Measurements from ENCODE around the gene CRIP2.

Gene CRIP2

GRCh38 chr14:105437723-105438500, 36.7 kb upstream of the CRIP2 start:
- H3K4me3 ChIP-seq (ENCODE audit: low read depth, low read length), result no peak overlapping the region
- no peak for TF ChIP-seq CTCF (conservative IDR thresholded peaks at IDR 0.05; ENCODE audit: low read depth, low read length)
- no peak for DNase-seq (ENCODE audit: low read depth)

- TF ChIP-seq CTCF (conservative IDR thresholded peaks at IDR 0.05; ENCODE audit: low read depth, low read length), result no peak
- DNase-seq (ENCODE audit: low read depth), result no peak
- no peak overlapping the region for H3K4me3 ChIP-seq (ENCODE audit: low read depth, low read length)
Observed at GRCh38 chr14:105439179-105439578, 35.4 kb upstream of the CRIP2 start.

- no peak for TF ChIP-seq CTCF (conservative IDR thresholded peaks at IDR 0.05; ENCODE audit: low read depth, low read length)
- DNase-seq (ENCODE audit: low read depth), result no peak
- H3K4me3 ChIP-seq (ENCODE audit: low read depth, low read length), result no peak overlapping the region
Observed at GRCh38 chr14:105439710-105440553, 34.7 kb upstream of the CRIP2 start.

GRCh38 chr14:105440554-105440900, 34.1 kb upstream of the CRIP2 start:
- DNase-seq (ENCODE audit: low read depth), result no peak
- H3K4me3 ChIP-seq (ENCODE audit: low read depth, low read length), result no peak overlapping the region
- no peak for TF ChIP-seq CTCF (conservative IDR thresholded peaks at IDR 0.05; ENCODE audit: low read depth, low read length)

GRCh38 chr14:105440992-105441391, 33.6 kb upstream of the CRIP2 start:
- no peak for DNase-seq (ENCODE audit: low read depth)
- no peak overlapping the region for H3K4me3 ChIP-seq (ENCODE audit: low read depth, low read length)
- no peak for TF ChIP-seq CTCF (conservative IDR thresholded peaks at IDR 0.05; ENCODE audit: low read depth, low read length)

GRCh38 chr14:105442125-105442524, 32.5 kb upstream of the CRIP2 start:
- DNase-seq (ENCODE audit: low read depth), result no peak
- TF ChIP-seq CTCF (conservative IDR thresholded peaks at IDR 0.05; ENCODE audit: low read depth, low read length), result no peak
- H3K4me3 ChIP-seq (ENCODE audit: low read depth, low read length), result no peak overlapping the region

All from choroid plexus epithelial cell (primary cell).